B cell (primary cell): ENCODE data around the gene GRIK2. TPM values are rescaled to one million over a fixed set of nuclear protein-coding genes. Genes with fewer than 3 reads are reported as not detected.

Source experiments
- ATAC-seq: fragments of 200-7000 bp; cut with Tn5 transposase; one replicate; pipeline ENCODE4 v1.10.0; 2021; ENCODE audit warnings: low read depth, mild to moderate bottlenecking, moderate number of reproducible peaks, moderate library complexity
- CTCF ChIA-PET: fragments of 350-600 bp; sonication (Branson Sonifier 250); formaldehyde crosslinking; loops from one replicate; lab custom pipeline; 2021; ENCODE audit warnings: antibody characterized with exemption, inconsistent platforms; lab: Charles Lee
- POLR2A ChIA-PET: fragments of 350-600 bp; sonication (Branson Sonifier 250); formaldehyde crosslinking; loops from one replicate; lab custom pipeline; 2021; ENCODE audit warnings: antibody characterized with exemption; lab: Charles Lee
- DNase-seq: peaks from one replicate; pipeline ENCODE4 v3.0.0; 2013
- H2AFZ ChIP-seq: 2 replicates; pipeline ENCODE4 v1.6.1; 2012; ENCODE audit warnings: mild to moderate bottlenecking, low read depth, low read length; ENCODE audit not compliant: insufficient read depth, poor library complexity, severe bottlenecking
- H3K27ac ChIP-seq, 2 donors: 1 replicate in 1 of 2; 2 replicates in 1 of 2; pipeline ENCODE4 v1.5.1; 2012 to 2013; ENCODE audit warnings: low read length in 2 of 2, mild to moderate bottlenecking in 2 of 2, moderate library complexity in 1 of 2
- H3K27me3 ChIP-seq, 4 experiments: fragments of 200-600 bp in 1 of 4; sonication (generic) in 1 of 4; replicated peaks in 1 of 4; 1 replicate in 2 of 4; 2 replicates in 2 of 4; pipeline versions ENCODE4 v1.6.1 to v1.7.0; 2013 to 2016; ENCODE audit warnings: low read length in 3 of 4, mild to moderate bottlenecking in 2 of 4, mixed read lengths in 1 of 4, moderate library complexity in 1 of 4; ENCODE audit not compliant: insufficient read depth in 4 of 4, control insufficient read depth in 3 of 4; ENCODE audit errors: control extremely low read depth in 1 of 4
- H3K36me3 ChIP-seq, 2 experiments: replicated peaks in 1 of 2; 1 replicate in 1 of 2; 2 replicates in 1 of 2; pipeline versions ENCODE4 v1.6.1 to v1.7.1; 2013; ENCODE audit warnings: low read length in 1 of 2; ENCODE audit not compliant: insufficient read depth in 2 of 2, control insufficient read depth in 1 of 2; ENCODE audit errors: control extremely low read depth in 1 of 2, extremely low read depth in 1 of 2
- H3K4me1 ChIP-seq, 2 donors: fragments of 200-600 bp in 1 of 2; sonication (generic) in 1 of 2; 1 replicate in 1 of 2; 2 replicates in 1 of 2; pipeline versions ENCODE4 v1.5.1 to v1.6.1; 2013 to 2017; ENCODE audit warnings: low read length in 2 of 2; ENCODE audit not compliant: control insufficient read depth in 2 of 2, insufficient read depth in 2 of 2
- H3K4me2 ChIP-seq: replicated peaks from 2 replicates; pipeline ENCODE3; 2012; ENCODE audit warnings: mild to moderate bottlenecking, low read depth, low read length; ENCODE audit not compliant: poor library complexity, severe bottlenecking
- H3K4me3 ChIP-seq, 5 experiments: fragments of 200-600 bp in 1 of 5; sonication (generic) in 1 of 5; 1 replicate in 3 of 5; 2 replicates in 2 of 5; pipeline versions ENCODE4 v1.5.1 to v1.7.0; 2011 to 2016; ENCODE audit warnings: low read length in 4 of 5, mild to moderate bottlenecking in 4 of 5, low read depth in 2 of 5, control low read depth in 1 of 5, moderate library complexity in 1 of 5; ENCODE audit not compliant: insufficient read depth in 1 of 5; ENCODE audit errors: control extremely low read depth in 1 of 5, extremely low read depth in 1 of 5
- H3K79me2 ChIP-seq: fragments of 200-600 bp; sonication (generic); one replicate; pipeline ENCODE4 v1.6.0; 2016; ENCODE audit warnings: low read length; ENCODE audit not compliant: control insufficient read depth, insufficient read depth
- H3K9ac ChIP-seq: fragments of 200-600 bp; sonication (generic); 2 replicates; pipeline ENCODE4 v1.6.1; 2017; ENCODE audit warnings: mild to moderate bottlenecking, low read length, moderate library complexity
- H3K9me3 ChIP-seq, 3 donors: one replicate each; pipeline versions ENCODE4 v1.6.1 to v1.7.1; 2013; ENCODE audit warnings: low read length in 2 of 3; ENCODE audit not compliant: control insufficient read depth in 2 of 3, insufficient read depth in 1 of 3; ENCODE audit errors: control extremely low read depth in 1 of 3
- H4K20me1 ChIP-seq: 2 replicates; pipeline ENCODE4 v1.6.0; 2012; ENCODE audit warnings: mild to moderate bottlenecking, low read length; ENCODE audit not compliant: insufficient read depth, control insufficient read depth, poor library complexity, severe bottlenecking
- H3K27ac Mint-ChIP-seq: one replicate; pipeline ENCODE4 v1.8.0; 2021; ENCODE audit warnings: mixed read lengths
- H3K27me3 Mint-ChIP-seq: one replicate; pipeline ENCODE4 v1.8.0; 2021; ENCODE audit warnings: mixed read lengths
- H3K4me1 Mint-ChIP-seq: one replicate; pipeline ENCODE4 v1.8.0; 2021; ENCODE audit warnings: mixed read lengths
- H3K4me3 Mint-ChIP-seq: one replicate; pipeline ENCODE4 v1.8.0; 2021; ENCODE audit warnings: mixed read lengths
- H3K9me3 Mint-ChIP-seq: one replicate; pipeline ENCODE4 v1.8.0; 2022; ENCODE audit warnings: mixed read lengths; ENCODE audit not compliant: insufficient read depth
- CTCF ChIP-seq: fragments of 200-600 bp; IDR thresholded peaks from one replicate; pipeline ENCODE4 v1.8.0; 2022; ENCODE audit warnings: antibody characterized with exemption, mild to moderate bottlenecking
- EZH2 ChIP-seq: IDR thresholded peaks from 2 replicates; pipeline ENCODE4 v1.6.1; 2012; ENCODE audit warnings: borderline replicate concordance, low read depth, mild to moderate bottlenecking, moderate library complexity, low read length; ENCODE audit not compliant: insufficient read depth, poor library complexity, severe bottlenecking
- WGBS: methylation state at CpG from one replicate; pipeline ENCODE4 v1.1.5; 2013; ENCODE audit warnings: missing lambda C conversion rate; ENCODE audit not compliant: insufficient coverage; 5-methylcytosine and 5-hydroxymethylcytosine counted together
- intact Hi-C: fragments of 100-400 bp; cut with micrococcal nuclease; formaldehyde crosslinking; loops from one replicate; pipeline ENCODE4 v1.10.0; 2022
- polyA plus RNA-seq: library from polyadenylated mRNA; depleted of rRNA; stranded (reverse); fragments of >200 nt; gene quantifications from 2 replicates; pipeline ENCODE4 v1.2.3, GENCODE V29; 2012
- total RNA-seq, 2 donors: library from RNA; stranded (reverse); fragments of 120-200 nt in 1 of 2; gene quantifications; 1 replicate in 1 of 2; 2 replicates in 1 of 2; pipeline versions ENCODE4 v1.2.3 to v1.2.4, GENCODE V29; 2013 to 2022

The GRIK2 gene
- total and polyA plus RNA-seq, 2 donors (not counting 1 experiment from before 2014, with no cell fraction given): not detected

GRCh38 chr6:101400326-101401135, 7.0 kb downstream of the GRIK2 start:
- Mint-ChIP-seq H3K27ac (no peak overlapping the region), H3K4me3 (no peak overlapping the region), H3K9me3 (peaks cover 2% of the 10 kb centered on the region), H3K4me1 (no peaks in the 10 kb centered on the region), H3K27me3 (peaks cover 53% of the 10 kb centered on the region)
- WGBS: 29% methylated on average over 8 of the region's 10 CpGs
- no peak overlapping the region for H2AFZ ChIP-seq
- intact Hi-C loops: no loop called here
- H3K9me3 ChIP-seq: peaks cover 0 to 21% (median 0%) of the 10 kb centered on the region in 3 donors
- no peak overlapping the region for H3K27ac ChIP-seq
- H4K20me1 ChIP-seq: no peaks in the 10 kb centered on the region
- H3K4me2 ChIP-seq: no peak overlapping the region
- TF ChIP-seq EZH2 (no peak), CTCF (no peak)
- POLR2A ChIA-PET: no interaction called here
- DNase-seq (no peak), ATAC-seq (no peak)
- H3K4me1 ChIP-seq: no peaks in the 10 kb centered on the region
- no peak overlapping the region for H3K4me3 ChIP-seq
- no peaks in the 10 kb centered on the region for H3K79me2 ChIP-seq
- H3K27me3 ChIP-seq: peaks cover 0 to 34% (median 28%) of the 10 kb centered on the region in 4 experiments
- CTCF ChIA-PET: no interaction called here
- no peaks in the 10 kb centered on the region for H3K36me3 ChIP-seq
- H3K9ac ChIP-seq: no peak overlapping the region

- no peak overlapping the region for H3K4me3 Mint-ChIP-seq
- POLR2A ChIA-PET: no interaction called here
- Histone ChIP-seq H2AFZ (no peak overlapping the region), H3K4me1 (no peaks in the 10 kb centered on the region), H4K20me1 (no peaks in the 10 kb centered on the region), H3K4me2 (no peak overlapping the region), H3K27ac (no peak overlapping the region), H3K27me3 (peaks cover 0 to 34% (median 28%) of the 10 kb centered on the region in 4 experiments), H3K9ac (no peak overlapping the region), H3K79me2 (no peaks in the 10 kb centered on the region), H3K4me3 (no peak overlapping the region), H3K9me3 (peaks cover 0 to 21% (median 0%) of the 10 kb centered on the region in 3 donors), H3K36me3 (no peaks in the 10 kb centered on the region)
- intact Hi-C loops: no loop called here
- ATAC-seq (no peak), DNase-seq (no peak)
- no peak for TF ChIP-seq CTCF
- TF ChIP-seq EZH2: no peak
- peaks cover 53% of the 10 kb centered on the region for H3K27me3 Mint-ChIP-seq
- peaks cover 2% of the 10 kb centered on the region for H3K9me3 Mint-ChIP-seq
- no peaks in the 10 kb centered on the region for H3K4me1 Mint-ChIP-seq
- no peak overlapping the region for H3K27ac Mint-ChIP-seq
- WGBS: 21% methylated on average over 4 of the region's 10 CpGs
- CTCF ChIA-PET: no interaction called here
Observed at GRCh38 chr6:101401171-101401570, 7.7 kb downstream of the GRIK2 start.
